ENCODE measurements around the gene PCDHGA6. TPM values are rescaled to one million over a fixed set of nuclear protein-coding genes. Genes with fewer than 3 reads are reported as not detected.

Gene PCDHGA6
- total RNA-seq, 1 experiment from 2014 or later = 1.3 TPM

Other genes starting within 250 kb of the PCDHGA6 start
- 0.12 and 0.69 TPM in 2 replicates for gene PCDHB5, start 238.7 kb upstream of the PCDHGA6 start, total RNA-seq (2014; rRNA removed)
- gene PCDHB6, start 223.8 kb upstream of the PCDHGA6 start, total RNA-seq (2014; rRNA removed) = not detected in 2 replicates
- 0.22 TPM in 1 of 2 replicates, not detected in the other for gene PCDHB7, start 201.2 kb upstream of the PCDHGA6 start, total RNA-seq (2014; rRNA removed)
- 0.22 and 0.40 TPM in 2 replicates for gene PCDHB8, start 196.1 kb upstream of the PCDHGA6 start, total RNA-seq (2014; rRNA removed)
- gene PCDHB16, start 191.5 kb upstream of the PCDHGA6 start, total RNA-seq (2014; rRNA removed) = 0.46 TPM in 1 of 2 replicates, not detected in the other
- gene PCDHB9, start 186.7 kb upstream of the PCDHGA6 start, total RNA-seq (2014; rRNA removed) = 0.23 and 0.73 TPM in 2 replicates
- 0.33 and 0.35 TPM in 2 replicates for gene PCDHB10, start 181.5 kb upstream of the PCDHGA6 start, total RNA-seq (2014; rRNA removed)
- 0.40 and 0.69 TPM in 2 replicates for gene PCDHB11, start 174.3 kb upstream of the PCDHGA6 start, total RNA-seq (2014; rRNA removed)
- 0.15 and 0.63 TPM in 2 replicates for gene PCDHB12, start 165.2 kb upstream of the PCDHGA6 start, total RNA-seq (2014; rRNA removed)
- gene PCDHB13, start 160.0 kb upstream of the PCDHGA6 start, total RNA-seq (2014; rRNA removed) = 0.40 and 0.52 TPM in 2 replicates
- 0.58 and 0.87 TPM in 2 replicates for gene PCDHB14, start 150.5 kb upstream of the PCDHGA6 start, total RNA-seq (2014; rRNA removed)
- gene PCDHB15, start 128.5 kb upstream of the PCDHGA6 start, total RNA-seq (2014; rRNA removed) = not detected in 2 replicates
- gene SLC25A2, start 69.8 kb upstream of the PCDHGA6 start, total RNA-seq (2014; rRNA removed) = 0.18 and 0.40 TPM in 2 replicates
- gene TAF7, start 53.1 kb upstream of the PCDHGA6 start, total RNA-seq (2014; rRNA removed) = 27.6 and 32.3 TPM in 2 replicates
- 0.04 and 0.06 TPM in 2 replicates for gene PCDHGA1, start 43.4 kb upstream of the PCDHGA6 start, total RNA-seq (2014; rRNA removed)
- gene PCDHGA2, start 35.1 kb upstream of the PCDHGA6 start, total RNA-seq (2014; rRNA removed) = not detected in 2 replicates
- not detected in 2 replicates for gene PCDHGA3, start 30.1 kb upstream of the PCDHGA6 start, total RNA-seq (2014; rRNA removed)
- 0.04 TPM in 1 of 2 replicates, not detected in the other for gene PCDHGB1, start 23.8 kb upstream of the PCDHGA6 start, total RNA-seq (2014; rRNA removed)
- gene PCDHGA4, start 18.9 kb upstream of the PCDHGA6 start, total RNA-seq (2014; rRNA removed) = 0.04 TPM in 1 of 2 replicates, not detected in the other
- gene PCDHGB2, start 13.9 kb upstream of the PCDHGA6 start, total RNA-seq (2014; rRNA removed) = 1.4 and 2.2 TPM in 2 replicates
- gene PCDHGA5, start 9.7 kb upstream of the PCDHGA6 start, total RNA-seq (2014; rRNA removed) = 0.98 and 2.4 TPM in 2 replicates
- gene PCDHGB3, start 3.6 kb upstream of the PCDHGA6 start, total RNA-seq (2014; rRNA removed) = 1.2 and 1.3 TPM in 2 replicates
- 0.51 and 0.75 TPM in 2 replicates for gene PCDHGA7, start 8.9 kb downstream of the PCDHGA6 start, total RNA-seq (2014; rRNA removed)
- gene PCDHGB4, start 13.8 kb downstream of the PCDHGA6 start, total RNA-seq (2014; rRNA removed) = 0.73 and 1.3 TPM in 2 replicates
- gene PCDHGA8, start 18.7 kb downstream of the PCDHGA6 start, total RNA-seq (2014; rRNA removed) = 0.23 and 0.51 TPM in 2 replicates
- 9.0 and 10.3 TPM in 2 replicates for gene PCDHGB5, start 24.1 kb downstream of the PCDHGA6 start, total RNA-seq (2014; rRNA removed)
- gene PCDHGA9, start 28.9 kb downstream of the PCDHGA6 start, total RNA-seq (2014; rRNA removed) = 1.9 and 2.9 TPM in 2 replicates
- gene PCDHGB6, start 34.1 kb downstream of the PCDHGA6 start, total RNA-seq (2014; rRNA removed) = 1.1 and 1.8 TPM in 2 replicates
- gene PCDHGA10, start 39.1 kb downstream of the PCDHGA6 start, total RNA-seq (2014; rRNA removed) = 0.23 and 0.84 TPM in 2 replicates
- gene PCDHGB7, start 43.8 kb downstream of the PCDHGA6 start, total RNA-seq (2014; rRNA removed) = 0.44 and 1.4 TPM in 2 replicates
- 0.66 and 0.92 TPM in 2 replicates for gene PCDHGA11, start 47.2 kb downstream of the PCDHGA6 start, total RNA-seq (2014; rRNA removed)
- gene PCDHGA12, start 56.6 kb downstream of the PCDHGA6 start, total RNA-seq (2014; rRNA removed) = 0.11 and 0.52 TPM in 2 replicates
- 0.35 and 2.1 TPM in 2 replicates for gene PCDHGC3, start 102.1 kb downstream of the PCDHGA6 start, total RNA-seq (2014; rRNA removed)
- 0.58 and 1.5 TPM in 2 replicates for gene PCDHGC4, start 111.1 kb downstream of the PCDHGA6 start, total RNA-seq (2014; rRNA removed)
- 0.40 and 0.46 TPM in 2 replicates for gene PCDHGC5, start 115.2 kb downstream of the PCDHGA6 start, total RNA-seq (2014; rRNA removed)
- gene DIAPH1, start 245.1 kb downstream of the PCDHGA6 start, total RNA-seq (2014; rRNA removed) = 51.9 and 106 TPM in 2 replicates

Data from PC-3 (cell line).